ENCODE data around the gene BANP.
"Not testable (repeated sequence)": the region's sequence is repeated elsewhere in the genome, so short reads cannot be mapped to it uniquely, and the experiment has no call there.

The BANP gene

DNA sequence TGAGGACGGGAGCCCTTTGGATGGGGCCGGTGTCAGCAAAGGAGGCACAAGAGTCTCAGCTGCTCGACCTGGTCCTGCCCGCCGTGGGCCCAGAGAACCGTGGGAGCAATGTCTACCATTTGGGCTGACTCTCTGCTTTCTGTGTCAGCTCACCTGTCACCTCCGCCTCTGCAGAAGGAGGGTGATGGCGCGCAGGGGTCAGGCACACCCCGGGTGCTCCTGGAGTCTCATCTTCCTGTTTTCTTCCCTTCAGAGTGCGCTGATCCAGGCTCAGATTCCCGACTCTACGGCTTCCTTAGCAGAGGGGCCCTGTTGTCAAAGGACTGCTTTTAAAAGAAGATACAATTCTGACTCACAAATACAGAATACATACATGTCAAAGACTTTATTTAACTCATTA lies 167.1 kb downstream of the BANP start:
- in situ Hi-C loops (cut with MboI; ENCODE audit: low sequenced_read_pairs) = no loop called here

DNA sequence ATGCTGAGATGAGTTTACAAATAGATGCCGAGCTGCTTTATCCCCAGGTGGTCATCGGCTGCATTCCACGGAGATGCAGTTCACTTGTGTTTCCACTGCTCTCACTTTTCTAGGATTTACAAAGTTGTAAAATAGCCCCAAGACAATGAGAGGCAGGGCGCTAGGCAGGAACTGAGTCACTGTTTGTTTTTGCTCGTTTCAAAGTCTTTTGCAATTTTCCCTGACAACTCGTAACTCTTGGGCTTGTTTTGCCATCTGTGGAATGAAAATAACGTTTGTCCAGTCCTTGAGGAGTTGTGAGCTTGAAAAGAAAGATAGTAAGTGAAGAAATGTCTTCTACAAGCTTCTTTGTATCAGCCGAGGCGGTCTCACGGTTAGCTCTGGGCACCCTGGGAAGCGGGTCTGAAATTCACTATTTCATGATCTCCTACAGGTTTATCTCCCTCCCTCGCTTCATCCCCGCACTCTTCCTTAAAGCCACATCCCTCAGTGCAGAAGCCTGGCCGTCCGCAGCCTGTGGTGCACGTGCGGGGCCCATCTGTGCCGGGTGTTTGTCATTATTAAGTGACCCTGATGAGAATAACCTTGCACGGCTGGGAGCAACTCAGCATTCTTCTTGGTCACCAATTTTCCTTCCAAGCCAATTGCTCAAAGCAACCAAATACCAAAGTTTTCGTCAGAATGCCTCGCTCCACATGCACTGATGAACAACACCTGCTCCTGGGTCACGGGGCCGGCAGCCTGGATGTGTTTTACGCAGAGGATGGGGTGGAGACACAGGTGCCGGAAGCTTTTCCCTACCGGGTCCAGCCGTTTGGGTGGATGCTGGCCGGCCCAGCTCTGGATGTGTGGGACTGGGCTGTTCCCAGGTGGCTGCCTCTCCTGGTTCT lies 167.9 kb downstream of the BANP start:
- in situ Hi-C loops (cut with MboI; ENCODE audit: low sequenced_read_pairs) = not testable (repeated sequence)

DNA sequence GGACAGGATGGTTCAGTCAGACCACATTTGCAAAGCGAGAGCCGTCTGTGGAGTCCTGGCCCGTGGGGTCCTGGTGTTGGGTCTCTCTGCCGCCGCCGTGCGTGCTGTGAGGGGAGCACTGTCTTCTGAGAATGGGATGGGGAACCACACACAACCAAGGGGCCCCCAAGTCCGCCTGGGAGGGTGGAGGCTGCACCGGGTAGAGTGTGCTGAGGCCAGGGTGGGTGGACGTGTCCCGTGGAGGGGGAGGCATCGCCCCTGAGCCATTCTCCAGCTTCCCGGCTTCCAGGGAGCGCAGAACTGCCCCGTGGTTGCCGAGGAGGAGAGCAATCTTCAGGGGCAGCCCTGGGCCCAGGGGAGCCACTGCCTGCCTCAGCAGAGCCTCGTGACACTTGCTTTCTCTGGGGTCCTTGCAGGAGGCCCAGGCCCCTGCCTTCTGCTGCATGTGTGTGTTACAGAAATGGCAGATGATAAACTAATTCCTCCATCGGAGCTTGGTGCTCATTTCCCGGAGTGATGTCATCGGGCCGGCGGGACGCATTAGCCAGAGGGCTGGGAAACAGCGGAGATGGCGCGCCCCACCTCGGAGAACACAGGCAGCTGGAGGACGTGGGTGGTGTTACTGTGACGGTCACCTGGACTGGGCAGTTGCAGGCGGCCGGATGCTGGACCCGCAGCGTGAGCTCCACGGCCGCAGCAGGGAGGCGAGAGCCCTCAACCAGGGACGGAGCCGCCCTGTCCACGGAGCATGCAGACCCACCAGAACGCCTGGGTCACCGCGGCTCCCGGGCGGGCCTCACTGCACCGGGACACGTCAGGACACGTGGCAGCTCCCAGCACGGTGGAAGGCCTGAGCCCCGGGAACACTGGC lies 168.9 kb downstream of the BANP start:
- in situ Hi-C loops (cut with MboI; ENCODE audit: low sequenced_read_pairs) = not testable (repeated sequence)

DNA sequence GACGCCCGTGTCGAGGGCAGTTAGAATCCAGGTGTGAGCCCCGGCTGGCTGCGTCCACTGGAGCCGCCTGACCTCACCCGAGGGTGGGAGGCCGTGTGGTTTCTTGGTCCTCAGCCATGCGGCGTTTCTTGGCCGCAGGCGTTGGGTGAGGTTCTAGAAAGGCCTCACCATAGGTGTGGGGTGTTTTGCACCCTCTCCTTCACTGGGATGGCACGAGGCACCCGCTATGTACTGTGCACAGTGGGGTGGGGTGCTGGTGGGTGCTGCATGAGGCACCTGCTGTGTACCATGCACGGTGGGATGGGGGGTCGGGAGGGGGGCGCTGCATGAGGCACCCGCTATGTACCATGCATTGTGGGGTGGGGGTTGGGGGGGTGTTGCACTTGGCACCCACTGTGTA lies 169.6 kb downstream of the BANP start:
- in situ Hi-C loops (cut with MboI; ENCODE audit: low sequenced_read_pairs) = no loop called here

DNA sequence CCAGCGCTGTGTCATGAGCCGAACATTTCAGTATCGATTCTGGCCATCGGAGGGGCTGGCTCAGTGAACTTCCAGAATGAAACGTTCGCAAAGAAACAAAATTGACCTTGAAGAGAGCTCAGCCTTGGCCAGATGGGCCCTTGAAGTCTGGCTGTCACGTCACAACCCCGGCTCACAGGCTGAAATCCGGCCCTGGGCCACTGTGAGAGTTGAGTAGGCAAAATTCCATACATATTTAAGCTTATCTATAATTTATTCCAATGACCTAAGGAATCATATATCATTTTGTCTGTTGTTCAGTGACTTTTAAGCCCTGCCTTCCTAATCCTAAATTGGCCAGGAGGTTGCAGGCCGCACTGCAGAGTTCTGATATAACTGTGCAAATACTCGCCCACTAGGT lies 170.2 kb downstream of the BANP start:
- in situ Hi-C loops (cut with MboI; ENCODE audit: low sequenced_read_pairs) = not testable (repeated sequence)

DNA sequence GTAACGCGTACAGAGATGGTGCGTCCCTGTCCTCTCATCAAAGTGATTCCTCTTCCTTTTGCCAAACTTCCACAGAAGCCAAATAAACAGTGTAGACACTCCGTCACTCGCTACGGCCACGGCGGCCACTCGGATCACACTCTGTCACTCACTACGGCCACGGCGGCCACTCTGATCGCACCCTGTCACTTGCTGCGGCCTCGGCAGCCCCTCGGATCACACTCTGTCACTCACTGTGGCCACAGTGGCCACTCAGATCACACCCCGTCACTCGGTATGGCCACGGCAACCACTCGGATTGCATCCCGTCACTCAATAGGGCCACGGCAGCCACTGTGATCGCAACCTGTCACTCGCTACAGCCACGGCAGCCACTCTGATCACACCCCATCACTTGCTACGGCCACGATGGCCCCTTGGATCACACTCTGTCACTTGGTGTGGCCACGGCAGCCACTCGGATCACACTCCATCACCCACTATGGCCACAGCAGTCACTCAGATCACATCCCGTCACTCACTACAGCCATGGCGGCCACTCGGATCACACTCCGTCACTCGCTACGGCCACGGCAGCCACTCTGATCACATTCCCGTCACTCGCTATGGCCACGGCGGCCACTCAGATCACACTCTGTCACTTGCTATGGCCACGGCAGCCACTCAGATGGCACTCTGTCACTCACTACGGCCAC lies 170.8 kb downstream of the BANP start:
- in situ Hi-C loops (cut with MboI; ENCODE audit: low sequenced_read_pairs) = no loop called here

All from HL-60/S4 treated with phorbol 12-myristate 13-acetate at 8.2 ng/mL for 4 days and 3 days (cell line).